SH-SY5Y (cell line): Measurements from ENCODE around the gene CDH7.

Experiments used
- GATA2 ChIP-seq: IDR thresholded peaks from 2 replicates; pipeline ENCODE4 v1.6.1; 2011; ENCODE audit warnings: mild to moderate bottlenecking, low read depth, low read length
- GATA3 ChIP-seq: IDR thresholded peaks from 2 replicates; pipeline ENCODE4 v1.6.1; 2011; ENCODE audit warnings: low read depth, mild to moderate bottlenecking, low read length, moderate library complexity

GRCh38 chr18:65897292-65897691, 146.5 kb downstream of the CDH7 start:
- no peak for TF ChIP-seq GATA3
- TF ChIP-seq GATA2: no peak
